Stimulated activated CD4-positive, alpha-beta T cell treated with anti-CD3 and anti-CD28 coated beads, Interleukin-15, amount 100 ng/mL, for 48 hours (primary cell): ENCODE data around the gene SSNA1.

ENCODE experiments used
- DNase-seq, 2 donors: peaks; one replicate each; pipeline ENCODE4 v3.0.0-alpha.2; 2020; ENCODE audit warnings: low read depth in 2 of 2

Gene SSNA1

GRCh38 chr9:137219757-137220316 is 31.4 kb downstream of the SSNA1 start:
- DNase-seq: no peak

GRCh38 chr9:137220317-137221094 is 32.0 kb downstream of the SSNA1 start:
- no peak for DNase-seq

GRCh38 chr9:137221095-137221505 is 32.6 kb downstream of the SSNA1 start:
- DNase-seq: no peak

GRCh38 chr9:137221506-137222111 is 33.1 kb downstream of the SSNA1 start:
- no peak for DNase-seq

- DNase-seq: no peak
Measured at GRCh38 chr9:137222190-137223077, 34.0 kb downstream of the SSNA1 start, which contains the start of gene RNF208. Gene RNF208 (minus strand): TSS chr9:137222240. CDS start chr9:137221212, 1,028 bp downstream.

- DNase-seq: peak; percentile 98 to 99
Measured at GRCh38 chr9:137223078-137223970, 34.8 kb downstream of the SSNA1 start.

GRCh38 chr9:137224830-137225694 is 36.6 kb downstream of the SSNA1 start, which contains the start of gene CYSRT1:
Gene CYSRT1 (plus strand): TSS chr9:137225174. CDS start chr9:137225622, 448 bp downstream.
- DNase-seq: no peak

- no peak for DNase-seq
Measured at GRCh38 chr9:137225699-137226331, 37.3 kb downstream of the SSNA1 start.

GRCh38 chr9:137226338-137227053 is 38.0 kb downstream of the SSNA1 start:
- DNase-seq: no peak

- peak; percentile 73 to 77 for DNase-seq
Measured at GRCh38 chr9:137227054-137227852, 38.8 kb downstream of the SSNA1 start, which contains the start of gene RNF224. Gene RNF224 (plus strand): TSS chr9:137227502. CDS start chr9:137228336, 834 bp downstream.

GRCh38 chr9:137227853-137228505 is 39.5 kb downstream of the SSNA1 start:
- DNase-seq: no peak

- DNase-seq: no peak
Measured at GRCh38 chr9:137228506-137228967, 40.1 kb downstream of the SSNA1 start.

- no peak for DNase-seq
Measured at GRCh38 chr9:137228968-137229896, 40.8 kb downstream of the SSNA1 start.

GRCh38 chr9:137229903-137230704 is 41.6 kb downstream of the SSNA1 start:
- DNase-seq: no peak
